Gastrocnemius medialis (tissue), 4 donors: ENCODE data around the gene NUP62. TPM values are rescaled to one million over a fixed set of nuclear protein-coding genes. Genes with fewer than 3 reads are reported as not detected.

Source experiments
- ATAC-seq, 2 donors: fragments of 150-250 bp; one replicate each; pipeline ENCODE4 v1.9.1; 2016
- DNase-seq, 2 donors: peaks; one replicate each; pipeline ENCODE4 v3.0.0-alpha.2; 2019
- H3K27ac ChIP-seq, 4 donors: fragments of 200-600 bp; sonication (generic); 1 replicate in 1 of 4; 2 replicates in 3 of 4; pipeline ENCODE4 v1.5.1; 2016 to 2018; ENCODE audit warnings: mild to moderate bottlenecking in 2 of 4, moderate library complexity in 1 of 4
- H3K27me3 ChIP-seq, 3 donors: fragments of 200-600 bp; sonication (generic) in 2 of 3; 1 replicate in 1 of 3; 2 replicates in 2 of 3; pipeline versions ENCODE4 v1.5.1 to v1.6.0; 2016 to 2019; ENCODE audit warnings: mild to moderate bottlenecking in 1 of 3, moderate library complexity in 1 of 3
- H3K36me3 ChIP-seq, 2 donors: fragments of 200-600 bp; sonication (generic) in 1 of 2; one replicate each; pipeline ENCODE4 v1.5.1; 2017 to 2018
- H3K4me1 ChIP-seq, 2 donors: fragments of 200-600 bp; sonication (generic) in 1 of 2; one replicate each; pipeline ENCODE4 v1.5.1; 2016 to 2017; ENCODE audit warnings: mild to moderate bottlenecking in 2 of 2
- H3K4me3 ChIP-seq, 4 donors: fragments of 200-600 bp; sonication (generic) in 3 of 4; 1 replicate in 1 of 4; 2 replicates in 3 of 4; pipeline ENCODE4 v1.5.1; 2016 to 2019; ENCODE audit warnings: mild to moderate bottlenecking in 2 of 4
- H3K9me3 ChIP-seq, 3 donors: fragments of 200-600 bp; sonication (generic) in 2 of 3; 1 replicate in 1 of 3; 2 replicates in 2 of 3; pipeline ENCODE4 v1.5.1; 2016 to 2019
- CTCF ChIP-seq, 5 experiments: fragments of 450-650 bp in 3 of 5; fragments of 200-600 bp in 2 of 5; sonication (generic) in 2 of 5; IDR thresholded peaks in 4 of 5; conservative IDR thresholded peaks in 1 of 5; 1 replicate in 4 of 5; 2 replicates in 1 of 5; pipeline ENCODE4 v1.5.1; 2016 to 2019; ENCODE audit warnings: antibody characterized with exemption in 5 of 5, mild to moderate bottlenecking in 3 of 5, moderate library complexity in 3 of 5
- POLR2A ChIP-seq, 2 donors: fragments of 450-650 bp; IDR thresholded peaks; one replicate each; pipeline ENCODE4 v1.6.1; 2017; ENCODE audit warnings: antibody characterized with exemption in 2 of 2, mild to moderate bottlenecking in 2 of 2, moderate library complexity in 2 of 2
- in situ Hi-C, 4 donors: fragments of 200-750 bp; cut with MboI; loops; one replicate each; pipeline versions ENCODE4 v1.15.0 to v1.8.0; 2017; ENCODE audit warnings: low sequenced_read_pairs in 4 of 4
- intact Hi-C: fragments of 100-400 bp; cut with DNase I; formaldehyde crosslinking; loops from one replicate; pipeline ENCODE4 v1.15.1; 2023; ENCODE audit warnings: low total_unique reads
- total RNA-seq, 4 donors: library from RNA; depleted of rRNA; stranded (reverse); fragments of >200 nt; gene quantifications; one replicate each; pipeline versions ENCODE4 v1.1.0 to v1.2.3, GENCODE V29; 2016

The NUP62 gene
- total RNA-seq, 4 donors from 2014 or later, result 32.8 to 38.0 (median 36.3) TPM

- H3K27me3 ChIP-seq, result peaks cover 0 to 7% (median 0%) of the 10 kb centered on the region in 3 donors
- no peaks in the 10 kb centered on the region for H3K36me3 ChIP-seq
- TF ChIP-seq POLR2A (IDR thresholded peaks at IDR 0.05) (no peak), CTCF (IDR thresholded peaks at IDR 0.05 in 4 of 5, conservative IDR thresholded peaks at IDR 0.05 in 1 of 5) (no peak)
- intact Hi-C loops (no loop called here), in situ Hi-C loops (no loop called here)
- DNase-seq (no peak), ATAC-seq (no peak)
- no peaks in the 10 kb centered on the region for H3K4me1 ChIP-seq
- H3K4me3 ChIP-seq, result no peak overlapping the region
- H3K9me3 ChIP-seq, result no peaks in the 10 kb centered on the region
- no peak overlapping the region for H3K27ac ChIP-seq
These were observed 23.6 kb upstream of the NUP62 start for GRCh38 chr19:49952906-49953305.

- intact Hi-C loops (no loop called here), in situ Hi-C loops (no loop called here)
- no peak overlapping the region for H3K4me3 ChIP-seq
- no peak for ATAC-seq
- no peak overlapping the region for H3K27ac ChIP-seq
- H3K4me1 ChIP-seq, result no peaks in the 10 kb centered on the region
- no peaks in the 10 kb centered on the region for H3K36me3 ChIP-seq
- H3K27me3 ChIP-seq, result peaks cover 0 to 7% (median 0%) of the 10 kb centered on the region in 3 donors
- H3K9me3 ChIP-seq, result no peaks in the 10 kb centered on the region
- TF ChIP-seq POLR2A (IDR thresholded peaks at IDR 0.05) (no peak), CTCF (IDR thresholded peaks at IDR 0.05 in 4 of 5, conservative IDR thresholded peaks at IDR 0.05 in 1 of 5) (no peak)
- DNase-seq, result no peak
These were observed 23.2 kb upstream of the NUP62 start for GRCh38 chr19:49952479-49952836.

- no peaks in the 10 kb centered on the region for H3K4me1 ChIP-seq
- TF ChIP-seq CTCF (IDR thresholded peaks at IDR 0.05 in 4 of 5, conservative IDR thresholded peaks at IDR 0.05 in 1 of 5) (no peak), POLR2A (IDR thresholded peaks at IDR 0.05) (no peak)
- peaks cover 0 to 7% (median 2%) of the 10 kb centered on the region in 3 donors for H3K27me3 ChIP-seq
- ATAC-seq (no peak), DNase-seq (no peak)
- intact Hi-C loops, result no loop called here
- in situ Hi-C loops, result no loop called here
- no peak overlapping the region for H3K27ac ChIP-seq
- H3K36me3 ChIP-seq, result no peaks in the 10 kb centered on the region
- H3K9me3 ChIP-seq, result no peaks in the 10 kb centered on the region
- no peak overlapping the region for H3K4me3 ChIP-seq
These were observed 22.6 kb upstream of the NUP62 start for GRCh38 chr19:49951806-49952478.

GRCh38 chr19:49950956-49951526 lies 21.7 kb upstream of the NUP62 start:
- H3K36me3 ChIP-seq, result no peaks in the 10 kb centered on the region
- in situ Hi-C loops, result no loop called here
- H3K27me3 ChIP-seq, result peaks cover 0 to 10% (median 7%) of the 10 kb centered on the region in 3 donors
- intact Hi-C loops, result no loop called here
- TF ChIP-seq POLR2A (IDR thresholded peaks at IDR 0.05), result no peak
- H3K9me3 ChIP-seq, result no peaks in the 10 kb centered on the region
- H3K4me3 ChIP-seq, result no peak overlapping the region
- ATAC-seq, result no peak
- DNase-seq, result no peak
- H3K4me1 ChIP-seq, result no peaks in the 10 kb centered on the region
- H3K27ac ChIP-seq, result no peak overlapping the region

- TF ChIP-seq CTCF (IDR thresholded peaks at IDR 0.05 in 4 of 5, conservative IDR thresholded peaks at IDR 0.05 in 1 of 5) (no peak), POLR2A (IDR thresholded peaks at IDR 0.05) (no peak)
- Histone ChIP-seq H3K27ac (no peak overlapping the region), H3K9me3 (no peaks in the 10 kb centered on the region), H3K4me3 (no peak overlapping the region), H3K36me3 (no peaks in the 10 kb centered on the region), H3K4me1 (no peaks in the 10 kb centered on the region), H3K27me3 (peaks cover 0 to 10% (median 7%) of the 10 kb centered on the region in 3 donors)
- no peak for DNase-seq
- ATAC-seq, result no peak
- in situ Hi-C loops, result no loop called here
- intact Hi-C loops, result no loop called here
These were observed 21.3 kb upstream of the NUP62 start for GRCh38 chr19:49950590-49950948.
